HG02610 (cell line): Measurements from ENCODE around the gene CAGE1.

Source experiments
- ATAC-seq: cut with Tn5 transposase; IDR thresholded peaks from one replicate; pipeline ENCODE4 v1.9.1; 2021; ENCODE audit warnings: mild to moderate bottlenecking, moderate library complexity; ENCODE audit not compliant: unreplicated experiment

Gene CAGE1

GRCh38 chr6:7389451-7390225 is at the start of gene CAGE1, which contains the start of gene RIOK1:
Gene CAGE1, minus strand, starts transcription at chr6:7389742. Its CDS starts 2,569 bp downstream, at chr6:7387173.
Gene RIOK1, plus strand, starts transcription at chr6:7389808. Its CDS starts 195 bp downstream, at chr6:7390003.
- ATAC-seq = peak; percentile 98

- no peak for ATAC-seq
Observed at GRCh38 chr6:7439228-7439627, 49.7 kb upstream of the CAGE1 start.

- ATAC-seq = no peak
Observed at GRCh38 chr6:7438011-7438410, 48.5 kb upstream of the CAGE1 start.

GRCh38 chr6:7434672-7435071 is 45.1 kb upstream of the CAGE1 start:
- no peak for ATAC-seq

- no peak for ATAC-seq
Observed at GRCh38 chr6:7433121-7433617, 43.6 kb upstream of the CAGE1 start.

- ATAC-seq = no peak
Observed at GRCh38 chr6:7432391-7433120, 43.0 kb upstream of the CAGE1 start.

GRCh38 chr6:7431674-7432390 is 42.3 kb upstream of the CAGE1 start:
- no peak for ATAC-seq

GRCh38 chr6:7431313-7431673 is 41.8 kb upstream of the CAGE1 start:
- no peak for ATAC-seq

- ATAC-seq = no peak
Observed at GRCh38 chr6:7426447-7427169, 37.1 kb upstream of the CAGE1 start.

GRCh38 chr6:7425808-7426190 is 36.3 kb upstream of the CAGE1 start:
- no peak for ATAC-seq

GRCh38 chr6:7424967-7425807 is 35.6 kb upstream of the CAGE1 start:
- no peak for ATAC-seq

- no peak for ATAC-seq
Observed at GRCh38 chr6:7424058-7424457, 34.5 kb upstream of the CAGE1 start.

- ATAC-seq = no peak
Observed at GRCh38 chr6:7421066-7421465, 31.5 kb upstream of the CAGE1 start.

- ATAC-seq = no peak
Observed at GRCh38 chr6:7419065-7419464, 29.5 kb upstream of the CAGE1 start.

GRCh38 chr6:7418238-7418905 is 28.8 kb upstream of the CAGE1 start:
- no peak for ATAC-seq

GRCh38 chr6:7417684-7418083 is 28.1 kb upstream of the CAGE1 start:
- ATAC-seq = no peak

- ATAC-seq = no peak
Observed at GRCh38 chr6:7414811-7415210, 25.3 kb upstream of the CAGE1 start.

- no peak for ATAC-seq
Observed at GRCh38 chr6:7413151-7413823, 23.7 kb upstream of the CAGE1 start.

- no peak for ATAC-seq
Observed at GRCh38 chr6:7411328-7411727, 21.8 kb upstream of the CAGE1 start.
